Astrocyte (in vitro differentiated cells and primary cell): ENCODE results near the gene CYP2A6. TPM values are rescaled to one million over a fixed set of nuclear protein-coding genes. Genes with fewer than 3 reads are reported as not detected.

ENCODE experiments used
- DNase-seq: peaks from one replicate; pipeline ENCODE4 v3.0.0-alpha.2; 2010; ENCODE audit warnings: low read depth
- FAIRE-seq: peaks from 2 replicates; lab custom pipeline; 2011; peaks lifted over from hg19 to GRCh38; lab: Jason Lieb, UNC
- H2AFZ ChIP-seq: 2 replicates; pipeline ENCODE4 v1.6.0; 2012; ENCODE audit warnings: low read depth, low read length, inconsistent platforms
- H3K27ac ChIP-seq: 2 replicates; pipeline ENCODE4 v1.5.1; 2011; ENCODE audit warnings: low read depth, low read length, inconsistent platforms
- H3K27me3 ChIP-seq: 2 replicates; pipeline ENCODE4 v1.6.0; 2011; ENCODE audit warnings: low read length, inconsistent platforms; ENCODE audit not compliant: insufficient read depth
- H3K36me3 ChIP-seq: 2 replicates; pipeline ENCODE4 v1.5.1; 2011; ENCODE audit warnings: low read length, inconsistent platforms; ENCODE audit not compliant: insufficient read depth
- H3K4me1 ChIP-seq: 2 replicates; pipeline ENCODE4 v1.5.1; 2011; ENCODE audit warnings: low read length, inconsistent platforms; ENCODE audit not compliant: insufficient read depth
- H3K4me2 ChIP-seq: 2 replicates; pipeline ENCODE4 v1.6.0; 2012; ENCODE audit warnings: low read length, inconsistent platforms
- H3K4me3 ChIP-seq: 2 replicates; pipeline ENCODE4 v1.5.1; 2011; ENCODE audit warnings: low read depth, mild to moderate bottlenecking, low read length, inconsistent platforms; ENCODE audit not compliant: insufficient read depth
- H3K79me2 ChIP-seq: 2 replicates; pipeline ENCODE4 v1.6.0; 2012; ENCODE audit warnings: mild to moderate bottlenecking, low read length, inconsistent platforms; ENCODE audit not compliant: insufficient read depth
- H3K9ac ChIP-seq: 2 replicates; pipeline ENCODE4 v1.6.0; 2012; ENCODE audit warnings: mild to moderate bottlenecking, low read length, inconsistent platforms
- H3K9me3 ChIP-seq: 2 replicates; pipeline ENCODE4 v1.5.1; 2012; ENCODE audit warnings: low read depth, mild to moderate bottlenecking, low read length, inconsistent platforms; ENCODE audit not compliant: insufficient read depth
- H4K20me1 ChIP-seq: 2 replicates; pipeline ENCODE4 v1.6.0; 2012; ENCODE audit warnings: low read length, inconsistent platforms; ENCODE audit not compliant: insufficient read depth
- H3K27ac Mint-ChIP-seq: one replicate; pipeline ENCODE4 v1.8.0; 2021; ENCODE audit warnings: mild to moderate bottlenecking, mixed read lengths; ENCODE audit not compliant: unreplicated experiment
- H3K27me3 Mint-ChIP-seq: one replicate; pipeline ENCODE4 v1.8.0; 2021; ENCODE audit warnings: low read depth, mixed read lengths; ENCODE audit not compliant: unreplicated experiment
- H3K36me3 Mint-ChIP-seq: one replicate; pipeline ENCODE4 v1.8.0; 2021; ENCODE audit warnings: low read depth, mixed read lengths; ENCODE audit not compliant: unreplicated experiment
- H3K4me1 Mint-ChIP-seq: one replicate; pipeline ENCODE4 v1.8.0; 2021; ENCODE audit warnings: low read depth, mixed read lengths; ENCODE audit not compliant: unreplicated experiment
- H3K4me3 Mint-ChIP-seq: one replicate; pipeline ENCODE4 v1.8.0; 2021; ENCODE audit warnings: mild to moderate bottlenecking, moderate library complexity, mixed read lengths; ENCODE audit not compliant: unreplicated experiment
- H3K9me3 Mint-ChIP-seq: one replicate; pipeline ENCODE4 v1.8.0; 2021; ENCODE audit warnings: mild to moderate bottlenecking, mixed read lengths; ENCODE audit not compliant: unreplicated experiment
- CTCF ChIP-seq: IDR thresholded peaks from 2 replicates; pipeline ENCODE4 v1.5.1; 2011; ENCODE audit warnings: low read depth, mild to moderate bottlenecking, inconsistent platforms, low read length, moderate library complexity; ENCODE audit not compliant: insufficient read depth
- EZH2 ChIP-seq: IDR thresholded peaks from 2 replicates; pipeline ENCODE4 v1.6.1; 2012; ENCODE audit warnings: mild to moderate bottlenecking, low read length, inconsistent platforms; ENCODE audit not compliant: insufficient read depth
- total RNA-seq: library from RNA; stranded (reverse); gene quantifications from 2 replicates; pipeline ENCODE4 v1.2.1, GENCODE V29; 2021

The CYP2A6 gene
- total RNA-seq, 1 donor from 2014 or later, result not detected

- Mint-ChIP-seq H3K27ac (peak overlapping the region; percentile 23), H3K27me3 (peaks cover under 1% of the 10 kb centered on the region), H3K9me3 (no peaks in the 10 kb centered on the region), H3K36me3 (peaks cover 15% of the 10 kb centered on the region), H3K4me1 (peaks cover 45% of the 10 kb centered on the region), H3K4me3 (peak overlapping the region; percentile 74)
- H3K27me3 ChIP-seq, result no peaks in the 10 kb centered on the region
- peak overlapping the region; percentile 47 for H3K27ac ChIP-seq
- H4K20me1 ChIP-seq, result peaks cover 76% of the 10 kb centered on the region
- no peak overlapping the region for H3K4me3 ChIP-seq
- H3K4me1 ChIP-seq, result peaks cover 29% of the 10 kb centered on the region
- no peak overlapping the region for H2AFZ ChIP-seq
- peaks cover 63% of the 10 kb centered on the region for H3K79me2 ChIP-seq
- no peak overlapping the region for H3K4me2 ChIP-seq
- TF ChIP-seq EZH2 (no peak), CTCF (no peak)
- H3K9me3 ChIP-seq, result no peaks in the 10 kb centered on the region
- FAIRE-seq (no peak), DNase-seq (no peak)
- peaks cover 4% of the 10 kb centered on the region for H3K36me3 ChIP-seq
- H3K9ac ChIP-seq, result peak overlapping the region; percentile 44
Measured at GRCh38 chr19:40807147-40808020, 42.9 kb downstream of the CYP2A6 start.

GRCh38 chr19:40806423-40807146 lies 43.7 kb downstream of the CYP2A6 start:
- peaks cover 4% of the 10 kb centered on the region for H3K36me3 ChIP-seq
- H3K27me3 ChIP-seq, result no peaks in the 10 kb centered on the region
- Mint-ChIP-seq H3K4me1 (peaks cover 48% of the 10 kb centered on the region), H3K9me3 (no peaks in the 10 kb centered on the region), H3K27ac (peak overlapping the region; percentile 88), H3K36me3 (peaks cover 14% of the 10 kb centered on the region), H3K27me3 (no peaks in the 10 kb centered on the region), H3K4me3 (peak overlapping the region; percentile 75)
- H3K4me2 ChIP-seq, result peak overlapping the region; percentile 66
- H3K27ac ChIP-seq, result peak overlapping the region; percentile 47
- no peak overlapping the region for H2AFZ ChIP-seq
- no peaks in the 10 kb centered on the region for H3K9me3 ChIP-seq
- peak overlapping the region; percentile 51 for H3K9ac ChIP-seq
- H3K4me3 ChIP-seq, result no peak overlapping the region
- TF ChIP-seq EZH2 (no peak), CTCF (peak; percentile 85)
- peaks cover 35% of the 10 kb centered on the region for H3K4me1 ChIP-seq
- DNase-seq, result peak; percentile 94
- no peak for FAIRE-seq
- H4K20me1 ChIP-seq, result peaks cover 84% of the 10 kb centered on the region
- peaks cover 71% of the 10 kb centered on the region for H3K79me2 ChIP-seq
